Panc1 (cell line): ENCODE measurements around the gene HTT. TPM values are rescaled to one million over a fixed set of nuclear protein-coding genes. Genes with fewer than 3 reads are reported as not detected.

Experiments
- ATAC-seq: fragments of 200-7000 bp; cut with Tn5 transposase; 2 replicates; pipeline ENCODE4 v1.9.1; 2020; ENCODE audit warnings: mild to moderate bottlenecking, moderate library complexity
- BruUV-seq: library from RNA; stranded (reverse); fragments of 400-500 nt; replicated peaks from 2 replicates; lab custom pipeline; 2021; lab: Mats Ljungman, UMichigan
- CTCF ChIA-PET: fragments of 300-600 bp; sonication (Branson Sonifier 250); formaldehyde crosslinking; loops from one replicate; lab custom pipeline; 2022; ENCODE audit warnings: antibody characterized with exemption; lab: Charles Lee
- POLR2A ChIA-PET: fragments of 300-600 bp; sonication (Branson Sonifier 250); formaldehyde crosslinking; loops from one replicate; lab custom pipeline; 2022; ENCODE audit warnings: antibody characterized with exemption; lab: Charles Lee
- DNase-seq: peaks from one replicate; pipeline ENCODE4 v3.0.0-alpha.2; 2010; ENCODE audit warnings: low read depth, low spot score
- H3K27ac ChIP-seq: 2 replicates; pipeline ENCODE4 v1.5.1; 2011; ENCODE audit warnings: mild to moderate bottlenecking, low read length, inconsistent platforms
- H3K27me3 ChIP-seq: fragments of 200-500 bp; sonication (Bioruptor generic); 2 replicates; pipeline ENCODE4 v1.6.0; 2014; ENCODE audit warnings: low read length, inconsistent platforms; ENCODE audit not compliant: control insufficient read depth, insufficient read depth
- H3K36me3 ChIP-seq: fragments of 200-500 bp; sonication (Bioruptor generic); 2 replicates; pipeline ENCODE4 v1.5.1; 2014; ENCODE audit warnings: inconsistent platforms, mild to moderate bottlenecking, low read length, moderate library complexity; ENCODE audit not compliant: control insufficient read depth, insufficient read depth
- H3K4me1 ChIP-seq: 2 replicates; pipeline ENCODE4 v1.5.1; 2011; ENCODE audit warnings: inconsistent platforms, mild to moderate bottlenecking, low read length, moderate library complexity; ENCODE audit not compliant: control insufficient read depth, insufficient read depth
- H3K4me3 ChIP-seq, 2 experiments: 2 replicates each; pipeline ENCODE4 v1.5.1; 2011 to 2012; ENCODE audit warnings: low read depth in 2 of 2, low read length in 2 of 2, mild to moderate bottlenecking in 2 of 2, inconsistent platforms in 1 of 2, moderate library complexity in 1 of 2
- H3K9me3 ChIP-seq: fragments of 200-500 bp; sonication (Bioruptor generic); 2 replicates; pipeline ENCODE4 v1.5.1; 2014; ENCODE audit warnings: low read depth, mild to moderate bottlenecking, inconsistent platforms, low read length, moderate library complexity; ENCODE audit not compliant: control insufficient read depth, insufficient read depth
- CTCF ChIP-seq: fragments of 450-650 bp; IDR thresholded peaks from 2 replicates; pipeline ENCODE4 v1.5.1; 2017; ENCODE audit warnings: mild to moderate bottlenecking
- POLR2AphosphoS5 ChIP-seq: IDR thresholded peaks from 2 replicates; pipeline ENCODE4 v1.6.1; 2012; ENCODE audit warnings: mild to moderate bottlenecking, low read depth, low read length, moderate library complexity
- REST ChIP-seq, 2 experiments: IDR thresholded peaks; 2 replicates each; pipeline ENCODE4 v1.6.1; 2011 to 2012; ENCODE audit warnings: low read depth in 2 of 2, control low read depth in 1 of 2, low read length in 1 of 2, mild to moderate bottlenecking in 1 of 2, moderate library complexity in 1 of 2; ENCODE audit not compliant: insufficient read depth in 1 of 2
- SIN3A ChIP-seq: IDR thresholded peaks from 2 replicates; pipeline ENCODE4 v1.6.1; 2012; ENCODE audit warnings: low read depth, mild to moderate bottlenecking, low read length, moderate library complexity, borderline replicate concordance; ENCODE audit not compliant: insufficient read depth
- TCF7L2 ChIP-seq: IDR thresholded peaks from 2 replicates; pipeline ENCODE4 v1.6.1; 2011; ENCODE audit warnings: mild to moderate bottlenecking, low read depth, low read length, inconsistent platforms
- in situ Hi-C: cut with HindIII; loops from 2 replicates; pipeline ENCODE4 v1.10.0; 2016; ENCODE audit warnings: low sequenced_read_pairs, low pct_unique_long_range_greater_than_20kb
- intact Hi-C: fragments of 100-400 bp; cut with micrococcal nuclease; formaldehyde crosslinking; loops from one replicate; pipeline ENCODE4 v1.10.0; 2022; ENCODE audit not compliant: unreplicated experiment
- total RNA-seq: library from RNA; stranded (reverse); gene quantifications from one replicate; pipeline ENCODE4 v1.2.1, GENCODE V29; 2021; ENCODE audit not compliant: unreplicated experiment

The HTT gene
- total RNA-seq, 1 experiment from 2014 or later: 24.7 TPM

GRCh38 chr4:3026540-3026939 lies 47.9 kb upstream of the HTT start:
- in situ Hi-C loops (no loop called here), intact Hi-C loops (no loop called here)
- Histone ChIP-seq H3K27me3 (no peaks in the 10 kb centered on the region), H3K27ac (no peak overlapping the region), H3K4me3 (no peak overlapping the region), H3K9me3 (no peaks in the 10 kb centered on the region), H3K4me1 (no peaks in the 10 kb centered on the region), H3K36me3 (no peaks in the 10 kb centered on the region)
- ChIA-PET CTCF (no interaction called here), POLR2A (no interaction called here)
- no peak for ATAC-seq
- no TSS peak for BruUV-seq
- DNase-seq: no peak
- TF ChIP-seq SIN3A: no peak
- TF ChIP-seq POLR2AphosphoS5: no peak
- no peak for TF ChIP-seq TCF7L2
- TF ChIP-seq CTCF: no peak
- no peak for TF ChIP-seq REST (IDR thresholded peaks at IDR 0.05; ENCODE audit: insufficient read depth in 1 of 2, low read depth in 2 of 2, low read length in 1 of 2)

- TF ChIP-seq REST (IDR thresholded peaks at IDR 0.05; ENCODE audit: insufficient read depth in 1 of 2, low read depth in 2 of 2, low read length in 1 of 2): no peak
- no peak for TF ChIP-seq CTCF
- TF ChIP-seq POLR2AphosphoS5: no peak
- TF ChIP-seq TCF7L2: no peak
- no peak for TF ChIP-seq SIN3A
- in situ Hi-C loops (no loop called here), intact Hi-C loops (no loop called here)
- ATAC-seq: no peak; the same call in 1 of the 2 replicates
- Histone ChIP-seq H3K27me3 (no peaks in the 10 kb centered on the region), H3K4me1 (no peaks in the 10 kb centered on the region), H3K4me3 (no peak overlapping the region), H3K36me3 (no peaks in the 10 kb centered on the region), H3K27ac (no peak overlapping the region), H3K9me3 (no peaks in the 10 kb centered on the region)
- POLR2A ChIA-PET: no interaction called here
- no TSS peak for BruUV-seq
- CTCF ChIA-PET: no interaction called here
- DNase-seq: no peak
These were observed 45.0 kb upstream of the HTT start for GRCh38 chr4:3029464-3029863.
